Measurements from ENCODE around the gene MORF4L1. TPM values are rescaled to one million over a fixed set of nuclear protein-coding genes. Genes with fewer than 3 reads are reported as not detected.
"Not testable (repeated sequence)": the region's sequence is repeated elsewhere in the genome, so short reads cannot be mapped to it uniquely, and the experiment has no call there.

Gene MORF4L1
- total RNA-seq, 6 experiments from 2014 or later = 346 to 512 (median 410) TPM

- Mint-ChIP-seq H3K4me3 (no peak overlapping the region), H3K27ac (no peak overlapping the region), H3K27me3 (ENCODE audit: insufficient read depth) (peaks cover 5% of the 10 kb centered on the region), H3K36me3 (ENCODE audit: low read depth) (no peaks in the 10 kb centered on the region; the same call in 1 of the 2 replicates), H3K9me3 (no peaks in the 10 kb centered on the region), H3K4me1 (ENCODE audit: low read depth) (no peaks in the 10 kb centered on the region)
- TF ChIP-seq CTCF (IDR thresholded peaks at IDR 0.05) = no peak
- DNase-seq = no peak
These were observed 51.0 kb downstream of the MORF4L1 start for GRCh38 chr15:78923480-78924360.

DNA sequence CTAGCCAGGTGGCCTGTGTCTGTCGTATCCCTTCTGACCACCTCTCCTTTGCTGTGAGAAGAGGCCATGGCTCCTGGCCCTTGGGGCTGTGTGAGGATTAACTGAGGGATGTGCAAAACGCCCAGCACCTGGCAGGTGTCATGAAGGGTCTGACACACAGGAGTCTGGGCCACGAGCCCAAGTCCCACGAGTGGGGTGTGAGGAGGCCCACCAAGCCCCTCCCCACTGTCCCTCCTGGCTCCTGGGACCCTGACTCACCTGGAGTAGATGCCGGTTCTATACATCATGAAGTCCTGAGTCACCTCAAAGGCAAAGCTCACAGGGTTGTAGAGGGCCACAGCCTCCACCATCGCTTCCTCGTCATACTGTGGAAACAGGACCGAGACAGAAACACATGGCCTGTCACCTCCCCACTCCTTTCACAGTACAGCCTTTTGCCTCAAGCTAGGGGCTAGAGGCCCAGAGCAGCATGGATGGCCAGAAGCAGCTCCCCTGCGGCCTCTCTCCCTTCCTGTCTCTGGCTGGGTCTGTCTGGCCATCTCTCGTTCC is 52.5 kb downstream of the MORF4L1 start:
- Mint-ChIP-seq H3K36me3 (ENCODE audit: low read depth) (no peaks in the 10 kb centered on the region; the same call in 1 of the 2 replicates), H3K4me3 (no peak overlapping the region), H3K4me1 (ENCODE audit: low read depth) (peaks cover 5% of the 10 kb centered on the region; the same call in 1 of the 2 replicates), H3K9me3 (no peaks in the 10 kb centered on the region), H3K27ac (no peak overlapping the region), H3K27me3 (ENCODE audit: insufficient read depth) (peaks cover 10% of the 10 kb centered on the region)
- TF ChIP-seq CTCF (IDR thresholded peaks at IDR 0.05) = no peak
- no peak for DNase-seq

- no peak for TF ChIP-seq CTCF (IDR thresholded peaks at IDR 0.05)
- peaks cover 15% of the 10 kb centered on the region for H3K27me3 Mint-ChIP-seq (ENCODE audit: insufficient read depth)
- DNase-seq = no peak
- H3K4me3 Mint-ChIP-seq = no peak overlapping the region
- peaks cover 12% of the 10 kb centered on the region for H3K4me1 Mint-ChIP-seq (ENCODE audit: low read depth)
- H3K9me3 Mint-ChIP-seq = no peaks in the 10 kb centered on the region
- H3K27ac Mint-ChIP-seq = no peak overlapping the region
- H3K36me3 Mint-ChIP-seq (ENCODE audit: low read depth) = no peaks in the 10 kb centered on the region; the same call in 1 of the 2 replicates
These were observed 53.5 kb downstream of the MORF4L1 start for GRCh38 chr15:78925956-78926743.

GRCh38 chr15:78927077-78927790 is 54.5 kb downstream of the MORF4L1 start:
- H3K27me3 Mint-ChIP-seq (ENCODE audit: insufficient read depth) = peaks cover 18% of the 10 kb centered on the region
- no peak overlapping the region for H3K27ac Mint-ChIP-seq
- H3K36me3 Mint-ChIP-seq (ENCODE audit: low read depth) = no peaks in the 10 kb centered on the region
- TF ChIP-seq CTCF (IDR thresholded peaks at IDR 0.05) = no peak
- H3K4me1 Mint-ChIP-seq (ENCODE audit: low read depth) = peaks cover 15% of the 10 kb centered on the region
- H3K9me3 Mint-ChIP-seq = no peaks in the 10 kb centered on the region
- no peak overlapping the region for H3K4me3 Mint-ChIP-seq
- DNase-seq = no peak

DNA sequence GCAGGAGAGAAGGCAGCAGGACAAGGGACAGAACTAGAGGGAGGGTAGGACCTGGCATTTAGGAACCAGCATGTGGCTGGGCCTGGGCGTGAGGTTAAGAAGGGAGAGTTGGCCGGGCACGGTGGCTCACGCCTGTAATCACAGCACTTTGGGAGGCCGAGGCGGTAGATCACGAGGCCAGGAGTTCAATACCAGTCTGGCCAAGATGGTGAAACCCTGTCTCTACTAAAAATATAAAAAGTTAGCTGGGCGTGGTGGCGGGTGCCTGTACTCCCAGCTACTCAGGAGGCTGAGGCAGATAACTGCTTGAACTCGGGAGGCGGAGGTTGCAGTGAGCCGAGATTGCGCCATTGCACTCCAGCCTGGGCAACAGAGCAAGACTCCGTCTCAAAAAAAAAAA is 55.5 kb downstream of the MORF4L1 start:
- H3K9me3 Mint-ChIP-seq; H3K27ac Mint-ChIP-seq; DNase-seq; H3K36me3 Mint-ChIP-seq (ENCODE audit: low read depth); H3K4me3 Mint-ChIP-seq: not testable (repeated sequence)
- Mint-ChIP-seq H3K27me3 (ENCODE audit: insufficient read depth) (peaks cover 26% of the 10 kb centered on the region), H3K4me1 (ENCODE audit: low read depth) (peaks cover 15% of the 10 kb centered on the region)
